ENCODE results near the gene ATP6V1E1.

The ATP6V1E1 gene

DNA sequence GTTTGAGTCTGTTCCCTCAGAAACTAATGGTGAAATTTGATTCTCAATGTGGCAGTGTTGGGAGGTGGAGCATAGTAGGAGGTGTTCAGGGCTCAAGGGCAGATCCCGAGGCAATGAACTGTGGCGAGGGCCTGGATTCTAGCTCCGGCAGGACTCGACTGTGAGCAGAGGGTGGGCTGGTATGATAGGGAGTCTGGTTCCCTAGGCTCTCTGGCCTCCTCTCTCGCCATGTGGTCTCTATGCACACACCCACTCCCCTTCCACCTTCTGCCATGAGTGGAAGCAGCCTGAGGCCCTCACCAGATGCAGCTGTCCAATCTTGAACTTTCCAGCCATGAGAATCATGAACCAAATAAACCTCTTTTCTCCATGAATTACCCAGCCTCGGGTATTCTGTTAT lies 32.3 kb downstream of the ATP6V1E1 start:
- TF ChIP-seq, protein P1, sequence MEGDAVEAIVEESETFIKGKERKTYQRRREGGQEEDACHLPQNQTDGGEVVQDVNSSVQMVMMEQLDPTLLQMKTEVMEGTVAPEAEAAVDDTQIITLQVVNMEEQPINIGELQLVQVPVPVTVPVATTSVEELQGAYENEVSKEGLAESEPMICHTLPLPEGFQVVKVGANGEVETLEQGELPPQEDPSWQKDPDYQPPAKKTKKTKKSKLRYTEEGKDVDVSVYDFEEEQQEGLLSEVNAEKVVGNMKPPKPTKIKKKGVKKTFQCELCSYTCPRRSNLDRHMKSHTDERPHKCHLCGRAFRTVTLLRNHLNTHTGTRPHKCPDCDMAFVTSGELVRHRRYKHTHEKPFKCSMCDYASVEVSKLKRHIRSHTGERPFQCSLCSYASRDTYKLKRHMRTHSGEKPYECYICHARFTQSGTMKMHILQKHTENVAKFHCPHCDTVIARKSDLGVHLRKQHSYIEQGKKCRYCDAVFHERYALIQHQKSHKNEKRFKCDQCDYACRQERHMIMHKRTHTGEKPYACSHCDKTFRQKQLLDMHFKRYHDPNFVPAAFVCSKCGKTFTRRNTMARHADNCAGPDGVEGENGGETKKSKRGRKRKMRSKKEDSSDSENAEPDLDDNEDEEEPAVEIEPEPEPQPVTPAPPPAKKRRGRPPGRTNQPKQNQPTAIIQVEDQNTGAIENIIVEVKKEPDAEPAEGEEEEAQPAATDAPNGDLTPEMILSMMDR (IDR thresholded peaks at IDR 0.05; ENCODE audit: low read depth, low read length, missing control alignments), result no peak
- H3K4me3 ChIP-seq (ENCODE audit: low read depth, low read length), result no peak overlapping the region
- DNase-seq (ENCODE audit: low read depth), result no peak

DNA sequence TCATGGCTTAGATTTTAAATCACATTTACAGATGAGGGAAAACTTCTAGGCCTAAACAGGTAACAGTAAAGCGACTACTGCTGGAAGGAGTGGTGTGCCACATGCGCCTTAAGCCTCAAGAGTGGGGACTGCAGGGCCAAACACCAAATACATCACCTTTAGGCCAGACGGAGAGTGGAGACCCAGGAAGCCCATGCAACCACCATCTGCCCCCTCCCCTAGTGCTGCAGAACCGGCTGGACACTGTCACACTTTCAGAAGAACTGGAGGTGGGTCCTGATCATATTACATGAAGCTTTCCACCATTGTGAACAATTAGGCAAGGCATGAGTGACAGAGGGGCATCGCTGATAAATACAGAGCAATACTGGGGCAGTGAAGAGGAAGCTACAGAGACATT lies 36.3 kb downstream of the ATP6V1E1 start:
- DNase-seq (ENCODE audit: low read depth), result no peak
- TF ChIP-seq, protein P1 (IDR thresholded peaks at IDR 0.05; ENCODE audit: low read depth, low read length, missing control alignments), result no peak
- no peak overlapping the region for H3K4me3 ChIP-seq (ENCODE audit: low read depth, low read length)

DNA sequence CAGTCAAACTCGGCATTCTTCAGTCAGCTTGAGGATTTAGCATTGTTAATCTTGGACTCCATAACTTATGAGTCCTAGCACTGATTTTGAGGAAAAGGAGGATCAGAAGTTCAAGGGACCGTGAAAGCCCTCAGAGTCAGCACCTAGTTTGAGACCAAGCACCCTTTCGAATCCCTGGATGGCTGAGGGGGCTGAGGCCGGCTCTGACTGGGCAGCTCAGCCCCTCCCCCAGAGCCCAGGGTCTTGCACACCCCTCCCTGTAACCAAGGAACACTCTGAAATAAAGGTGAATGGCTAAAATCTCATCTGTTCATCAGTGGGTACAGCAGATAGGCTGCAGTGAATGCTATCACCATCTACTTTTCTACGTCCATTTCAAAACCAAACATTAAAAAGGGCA lies 38.0 kb downstream of the ATP6V1E1 start:
- no peak overlapping the region for H3K4me3 ChIP-seq (ENCODE audit: low read depth, low read length)
- no peak for DNase-seq (ENCODE audit: low read depth)
- TF ChIP-seq, protein P1 (IDR thresholded peaks at IDR 0.05; ENCODE audit: low read depth, low read length, missing control alignments), result no peak

DNA sequence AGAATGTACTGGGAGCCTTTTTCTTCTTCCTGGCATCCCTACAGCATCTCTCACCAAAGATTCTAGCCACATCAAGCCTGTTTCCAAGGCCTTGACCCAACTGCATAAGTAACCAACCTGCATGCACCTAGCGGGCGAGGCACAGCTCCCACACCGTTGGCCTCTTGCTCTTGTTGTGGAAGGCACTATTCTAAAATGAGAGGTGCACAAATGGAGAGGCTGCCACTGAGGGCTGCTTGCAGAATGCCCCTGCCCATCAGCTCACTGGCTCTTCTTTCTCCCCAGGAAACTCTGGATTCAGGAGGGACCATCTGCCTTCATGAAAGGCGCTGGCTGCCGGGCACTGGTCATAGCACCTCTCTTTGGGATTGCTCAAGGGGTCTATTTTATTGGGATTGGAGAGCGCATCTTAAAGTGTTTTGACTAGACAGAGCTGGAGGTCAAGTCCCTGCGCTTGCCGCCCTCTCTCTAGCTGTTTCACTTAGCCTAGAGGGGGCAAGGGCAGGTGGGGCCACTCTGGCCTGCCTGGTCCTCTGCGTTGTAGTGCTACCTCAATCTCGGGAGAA lies 38.7 kb downstream of the ATP6V1E1 start:
- DNase-seq (ENCODE audit: low read depth), result no peak
- TF ChIP-seq, protein P1 (IDR thresholded peaks at IDR 0.05; ENCODE audit: low read depth, low read length, missing control alignments), result no peak
- no peak overlapping the region for H3K4me3 ChIP-seq (ENCODE audit: low read depth, low read length)

DNA sequence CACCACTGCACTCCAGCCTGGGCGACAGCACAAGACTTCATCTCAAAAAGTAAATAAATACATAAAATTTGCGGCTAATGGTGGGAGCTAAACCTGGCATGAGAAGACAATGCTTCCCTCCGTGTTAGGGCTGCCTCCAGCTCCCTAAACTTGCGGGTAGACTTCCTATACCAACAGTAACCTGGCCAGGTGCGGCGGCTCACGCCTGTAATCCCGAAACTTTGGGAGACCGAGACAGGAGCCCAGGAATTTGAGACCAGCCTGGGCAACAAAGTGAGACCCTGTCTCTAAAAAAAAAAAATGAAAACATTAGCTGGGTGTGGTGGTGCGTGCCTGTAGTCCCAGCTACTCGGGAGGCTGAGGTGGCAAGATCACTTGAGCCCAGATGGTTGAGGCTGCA lies 39.9 kb downstream of the ATP6V1E1 start:
- no peak overlapping the region for H3K4me3 ChIP-seq (ENCODE audit: low read depth, low read length)
- TF ChIP-seq, protein P1 (IDR thresholded peaks at IDR 0.05; ENCODE audit: low read depth, low read length, missing control alignments), result no peak
- no peak for DNase-seq (ENCODE audit: low read depth)

DNA sequence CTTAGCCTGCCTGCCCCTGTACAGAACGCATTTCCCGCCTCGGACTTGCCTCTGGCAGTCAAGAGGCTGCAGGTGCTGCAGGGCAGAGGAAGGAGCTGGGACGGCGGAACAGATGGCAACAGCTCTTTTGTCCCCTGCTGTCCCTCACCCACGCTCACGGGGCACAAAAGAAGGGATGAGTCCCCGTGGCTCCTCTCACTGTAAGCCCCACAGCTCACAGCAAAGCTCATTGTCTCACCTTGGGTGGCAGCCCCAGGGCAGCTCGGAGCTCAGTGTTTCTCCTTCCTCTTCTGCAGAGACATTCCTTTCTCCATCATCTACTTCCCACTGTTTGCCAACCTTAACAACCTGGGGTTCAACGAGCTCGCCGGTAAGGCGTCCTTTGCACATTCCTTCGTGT lies 40.9 kb downstream of the ATP6V1E1 start:
- H3K4me3 ChIP-seq (ENCODE audit: low read depth, low read length), result no peak overlapping the region
- TF ChIP-seq, protein P1 (IDR thresholded peaks at IDR 0.05; ENCODE audit: low read depth, low read length, missing control alignments), result no peak
- no peak for DNase-seq (ENCODE audit: low read depth)

DNA sequence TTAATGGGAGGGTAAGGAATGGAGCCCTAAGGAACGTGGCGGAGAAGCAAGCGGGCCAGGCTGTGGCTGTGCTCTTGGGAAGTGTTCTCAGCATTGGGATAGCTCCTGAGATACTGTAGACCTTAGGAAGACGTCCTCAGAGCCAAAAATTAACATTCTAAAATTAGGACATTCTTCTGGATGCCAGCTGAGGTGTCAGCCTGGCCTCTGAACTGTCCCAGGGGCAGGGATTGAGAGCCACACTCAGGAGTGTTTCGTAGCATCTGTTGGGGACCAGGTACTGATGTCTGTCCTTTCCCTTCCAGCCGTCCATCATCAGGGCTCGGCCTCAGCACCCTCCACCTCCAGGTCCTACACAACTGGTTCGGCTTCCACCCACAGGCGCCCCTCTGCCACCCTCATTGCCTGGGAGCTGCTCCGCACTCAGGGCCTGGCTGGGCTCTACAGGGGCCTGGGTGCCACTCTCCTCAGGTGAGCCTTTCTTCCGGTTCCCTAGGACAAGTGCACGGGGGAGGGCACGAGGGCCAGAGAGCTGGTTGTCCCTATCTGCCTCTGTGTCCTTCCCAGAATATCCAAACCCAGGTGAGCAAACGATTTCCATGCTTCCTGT lies 41.6 kb downstream of the ATP6V1E1 start:
- DNase-seq (ENCODE audit: low read depth), result no peak
- no peak overlapping the region for H3K4me3 ChIP-seq (ENCODE audit: low read depth, low read length)
- TF ChIP-seq, protein P1 (IDR thresholded peaks at IDR 0.05; ENCODE audit: low read depth, low read length, missing control alignments), result no peak

All from GM12864 (cell line).